BLaER1 treated with 17β-estradiol and CSF1 and Interleukin-3, amounts not matched to agents 10 nM and 100 nM (cell line): ENCODE data around the gene CHD5.
A peak's percentile ranks its signal among the peaks of the same experiment; 100 is the strongest.

Experiments
- H3K27ac ChIP-seq, 11 experiments: shearing (Covaris generic); formaldehyde crosslinking; 2 replicates each; pipeline ENCODE4 v1.8.1; 2022
- H3K27me3 ChIP-seq, 11 experiments: shearing (Covaris generic); formaldehyde crosslinking; 2 replicates each; pipeline ENCODE4 v1.8.1; 2022
- H3K36me3 ChIP-seq, 11 experiments: shearing (Covaris generic); formaldehyde crosslinking; 2 replicates each; pipeline ENCODE4 v1.8.1; 2022
- H3K4me1 ChIP-seq, 10 experiments: shearing (Covaris generic); formaldehyde crosslinking; 2 replicates each; pipeline ENCODE4 v1.8.1; 2022
- H3K4me2 ChIP-seq, 11 experiments: shearing (Covaris generic); formaldehyde crosslinking; 2 replicates each; pipeline ENCODE4 v1.8.1; 2022
- H3K4me3 ChIP-seq, 10 experiments: shearing (Covaris generic); formaldehyde crosslinking; 2 replicates each; pipeline ENCODE4 v1.8.1; 2022
- H3K9ac ChIP-seq, 11 experiments: shearing (Covaris generic); formaldehyde crosslinking; 2 replicates each; pipeline ENCODE4 v1.8.1; 2022
- H3K9me3 ChIP-seq, 11 experiments: shearing (Covaris generic); formaldehyde crosslinking; replicated peaks in 1 of 11; 2 replicates each; pipeline ENCODE4 v1.8.1; 2022
- H4K20me1 ChIP-seq, 11 experiments: shearing (Covaris generic); formaldehyde crosslinking; 2 replicates each; pipeline ENCODE4 v1.8.1; 2022
- Cebpa-rat ChIP-seq, 11 experiments: shearing (Covaris generic); IDR thresholded peaks; 2 replicates each; pipeline ENCODE4 v1.8.1; 2022

CHD5 gene

DNA sequence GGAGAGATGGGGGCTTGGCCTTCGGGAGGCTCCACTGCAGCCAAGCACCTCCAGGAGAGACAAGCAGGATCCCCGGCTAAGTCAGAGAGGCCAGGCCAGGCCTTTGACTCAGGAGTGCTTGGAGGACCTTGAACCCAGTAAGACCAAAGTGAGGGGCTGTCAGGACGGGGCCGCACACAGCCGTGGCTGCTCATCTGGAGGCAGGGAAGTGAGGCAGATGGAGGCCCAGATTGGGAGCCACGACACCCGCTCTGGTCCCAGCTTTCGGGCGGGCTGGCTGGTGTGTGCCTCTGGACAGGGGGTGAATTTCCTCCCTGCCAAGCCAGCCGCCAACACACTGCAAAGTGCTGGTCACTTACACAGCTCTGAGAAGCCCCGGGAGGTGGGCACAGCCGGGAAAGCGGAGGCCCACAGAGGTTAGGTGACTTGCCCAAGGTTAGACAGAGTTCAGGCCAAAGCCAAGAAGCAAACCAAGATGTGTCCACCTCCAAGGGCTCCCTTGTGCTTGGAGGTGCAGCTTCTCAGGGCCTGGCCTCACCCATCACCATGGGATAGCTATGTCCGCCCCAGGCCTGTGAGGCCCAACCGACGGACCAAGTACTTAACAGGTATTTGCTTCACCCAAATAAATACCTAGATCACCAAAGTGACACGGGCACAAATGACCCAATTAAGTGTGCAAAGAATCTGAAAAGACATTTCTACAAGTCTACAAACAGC, 58.3 kb downstream of the CHD5 start:
- no peak overlapping the region for H3K9ac ChIP-seq
- peak overlapping the region in 7 of 11 experiments; percentile 21 to 80 (median 77); a peak in 10 of 22 replicates for H3K4me2 ChIP-seq
- H3K4me1 ChIP-seq = peaks cover 27 to 62% (median 43%) of the 10 kb centered on the region in 10 experiments
- H3K36me3 ChIP-seq = no peaks in the 10 kb centered on the region
- no peaks in the 10 kb centered on the region for H4K20me1 ChIP-seq
- no peaks in the 10 kb centered on the region for H3K27me3 ChIP-seq
- 0 out of 22 replicates have a peak overlapping the region, but pooled peaks of 3 of the 11 experiments have one; percentile 15 to 26 (median 16) for H3K27ac ChIP-seq
- no peak for TF ChIP-seq Cebpa-rat (IDR thresholded peaks at IDR 0.05)
- H3K9me3 ChIP-seq = peaks cover 11 to 18% (median 14%) of the 10 kb centered on the region in 11 experiments; a peak in 20 of 22 replicates
- no peak overlapping the region for H3K4me3 ChIP-seq

DNA sequence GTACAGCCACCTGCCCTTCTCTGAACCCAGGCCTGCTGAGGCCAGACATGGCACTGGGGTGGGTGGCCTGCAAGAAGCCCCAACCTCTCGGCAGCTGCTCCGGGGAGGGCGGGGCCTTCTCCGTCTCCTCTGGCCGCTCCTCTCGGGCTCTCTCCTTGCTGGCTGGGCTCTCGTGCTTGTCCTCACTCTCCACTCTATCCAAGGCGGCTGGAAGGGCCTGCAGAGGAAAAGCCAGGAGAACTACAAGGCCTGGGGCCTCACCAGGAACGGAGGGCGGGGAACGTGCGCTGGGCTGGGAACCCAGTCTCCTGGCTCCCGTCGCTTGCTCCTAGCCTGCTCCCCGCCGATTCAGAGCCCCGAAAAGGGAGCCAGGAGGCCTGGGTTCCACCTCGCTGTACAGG, 59.1 kb downstream of the CHD5 start:
- Histone ChIP-seq H3K4me2 (no peak overlapping the region), H3K36me3 (no peaks in the 10 kb centered on the region), H3K9ac (no peak overlapping the region), H3K27ac (peak overlapping the region in 1 of 11 experiments; percentile 13; a peak in 1 of 22 replicates), H3K27me3 (no peaks in the 10 kb centered on the region), H3K4me3 (no peak overlapping the region), H4K20me1 (no peaks in the 10 kb centered on the region), H3K4me1 (peaks cover 19 to 55% (median 36%) of the 10 kb centered on the region in 10 experiments), H3K9me3 (peaks cover 11 to 19% (median 16%) of the 10 kb centered on the region in 11 experiments; a peak in 20 of 22 replicates)
- no peak for TF ChIP-seq Cebpa-rat (IDR thresholded peaks at IDR 0.05)

DNA sequence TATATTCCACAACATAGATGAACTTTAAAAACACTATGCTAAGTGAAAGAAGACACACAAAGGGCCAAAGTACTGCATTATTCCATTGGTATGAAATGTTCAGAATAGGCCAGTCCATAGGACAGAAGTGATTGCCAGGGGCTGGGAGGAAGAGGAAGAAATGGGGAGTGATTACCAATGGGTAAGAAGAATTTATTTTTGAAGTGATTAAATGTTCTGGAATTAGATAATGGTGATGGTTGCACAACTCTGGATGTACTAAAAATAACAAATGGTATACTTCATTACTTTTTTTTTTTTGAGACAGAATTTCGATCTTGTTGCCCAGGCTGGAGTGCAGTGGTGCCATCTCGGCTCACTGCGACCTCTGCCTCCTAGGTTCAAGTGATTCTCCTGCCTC, 61.7 kb downstream of the CHD5 start:
- Histone ChIP-seq H3K36me3 (no peaks in the 10 kb centered on the region), H3K27ac (no peak overlapping the region), H3K4me1 (peaks cover 8 to 29% (median 22%) of the 10 kb centered on the region in 10 experiments), H3K9ac (no peak overlapping the region), H3K4me3 (no peak overlapping the region), H3K4me2 (0 out of 22 replicates have a peak overlapping the region, but pooled peaks of 2 of the 11 experiments have one; percentile 23 to 31), H3K27me3 (no peaks in the 10 kb centered on the region), H3K9me3 (peaks cover 13 to 29% (median 21%) of the 10 kb centered on the region in 11 experiments; a peak in 21 of 22 replicates), H4K20me1 (no peaks in the 10 kb centered on the region)
- no peak for TF ChIP-seq Cebpa-rat (IDR thresholded peaks at IDR 0.05)

DNA sequence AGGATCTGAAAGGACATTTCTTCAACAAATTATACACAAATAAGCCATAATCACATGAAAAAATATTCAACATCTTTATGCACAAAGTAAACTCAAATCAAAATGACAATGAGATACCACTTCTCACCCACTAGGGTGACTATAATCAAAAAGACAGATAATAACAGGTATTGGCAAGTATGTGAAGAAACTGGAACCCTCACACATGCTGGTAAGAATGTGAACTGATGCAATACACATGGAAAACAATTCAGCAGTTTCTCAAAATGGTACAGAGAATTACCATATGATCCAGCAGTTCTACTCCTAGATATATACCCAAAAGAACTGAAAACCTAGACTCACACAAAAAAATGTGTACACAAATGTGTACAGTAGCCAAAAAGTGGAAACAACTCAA, 62.5 kb downstream of the CHD5 start:
- H3K4me1 ChIP-seq = peaks cover 10 to 28% (median 18%) of the 10 kb centered on the region in 10 experiments
- H3K9ac ChIP-seq = no peak overlapping the region
- H3K36me3 ChIP-seq = no peaks in the 10 kb centered on the region
- H4K20me1 ChIP-seq = no peaks in the 10 kb centered on the region
- H3K27ac ChIP-seq = no peak overlapping the region
- TF ChIP-seq Cebpa-rat (IDR thresholded peaks at IDR 0.05) = no peak
- H3K4me2 ChIP-seq = no peak overlapping the region
- no peak overlapping the region for H3K4me3 ChIP-seq
- no peaks in the 10 kb centered on the region for H3K27me3 ChIP-seq
- H3K9me3 ChIP-seq = peaks cover 13 to 29% (median 21%) of the 10 kb centered on the region in 11 experiments; a peak in 21 of 22 replicates

DNA sequence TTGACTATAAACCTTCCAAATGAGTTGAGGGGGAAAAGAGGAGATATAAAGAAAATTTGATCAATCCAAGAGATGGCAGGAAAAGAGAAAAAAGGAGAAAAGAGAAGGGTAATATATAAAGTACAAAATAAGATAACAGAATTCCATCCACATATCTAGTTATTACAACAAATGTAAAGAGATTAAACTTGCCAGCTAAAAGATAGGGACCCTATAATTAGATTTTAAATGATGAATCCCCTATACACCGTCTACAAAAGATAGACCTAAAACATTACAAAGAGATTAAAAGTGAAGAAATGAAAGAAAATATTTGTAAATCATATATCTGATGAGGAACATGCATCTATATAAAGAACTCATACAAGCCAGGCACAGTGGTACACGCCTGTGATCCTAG, 63.1 kb downstream of the CHD5 start:
- no peaks in the 10 kb centered on the region for H4K20me1 ChIP-seq
- H3K36me3 ChIP-seq = no peaks in the 10 kb centered on the region
- TF ChIP-seq Cebpa-rat (IDR thresholded peaks at IDR 0.05) = no peak
- H3K27me3 ChIP-seq = no peaks in the 10 kb centered on the region
- H3K4me2 ChIP-seq = peak overlapping the region in 2 of 11 experiments; percentile 33 to 37; a peak in 2 of 22 replicates
- H3K9me3 ChIP-seq = peaks cover 13 to 29% (median 21%) of the 10 kb centered on the region in 11 experiments; a peak in 21 of 22 replicates
- H3K4me1 ChIP-seq = peaks cover 7 to 27% (median 17%) of the 10 kb centered on the region in 10 experiments
- H3K27ac ChIP-seq = no peak overlapping the region
- no peak overlapping the region for H3K9ac ChIP-seq
- no peak overlapping the region for H3K4me3 ChIP-seq

DNA sequence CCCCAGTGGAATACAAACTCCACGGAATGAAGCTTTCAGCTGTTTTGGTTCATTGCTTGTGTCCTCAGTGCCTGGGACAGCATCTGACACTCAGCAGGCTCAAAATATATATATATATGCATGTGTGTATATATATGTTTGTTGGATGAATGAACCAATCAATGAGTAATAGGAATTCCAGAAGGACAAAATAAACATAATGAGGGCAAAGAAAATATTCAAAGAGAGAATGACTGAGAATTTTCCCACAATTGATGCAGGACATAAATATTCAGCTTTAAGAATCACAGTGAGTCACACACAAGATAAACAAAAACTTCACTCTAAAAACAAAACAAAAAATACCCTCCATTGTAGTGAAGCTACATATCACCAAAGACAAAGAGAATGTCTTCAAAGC, 64.0 kb downstream of the CHD5 start:
- Histone ChIP-seq H3K9me3 (peaks cover 13 to 29% (median 21%) of the 10 kb centered on the region in 11 experiments; a peak in 21 of 22 replicates), H3K9ac (no peak overlapping the region), H3K4me1 (peaks cover 0 to 28% (median 20%) of the 10 kb centered on the region in 10 experiments; a peak in 14 of 20 replicates), H3K4me3 (no peak overlapping the region), H3K4me2 (peak overlapping the region in 1 of 11 experiments; percentile 37; a peak in 1 of 22 replicates), H4K20me1 (no peaks in the 10 kb centered on the region), H3K27ac (no peak overlapping the region), H3K36me3 (no peaks in the 10 kb centered on the region), H3K27me3 (no peaks in the 10 kb centered on the region)
- TF ChIP-seq Cebpa-rat (IDR thresholded peaks at IDR 0.05) = no peak

DNA sequence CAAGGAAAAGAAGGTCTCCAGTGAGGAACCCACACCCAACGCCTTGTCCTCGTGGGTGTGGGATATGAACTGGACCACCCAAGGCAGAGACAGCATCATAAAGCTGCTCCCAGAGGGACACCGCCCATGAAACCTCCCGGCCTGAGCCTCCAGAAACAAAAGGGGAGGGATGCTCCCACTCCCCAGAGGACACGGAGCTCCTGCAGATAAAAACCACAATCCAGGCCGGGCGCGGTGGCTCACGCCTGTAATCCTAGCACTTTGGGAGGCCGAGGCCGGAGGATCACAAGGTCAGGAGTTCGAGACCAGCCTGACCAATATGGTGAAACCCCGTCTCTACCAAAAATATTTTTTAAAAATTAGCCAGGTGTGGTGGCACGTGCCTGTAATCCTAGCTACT, 66.4 kb downstream of the CHD5 start:
- no peaks in the 10 kb centered on the region for H3K27me3 ChIP-seq
- H3K36me3 ChIP-seq = no peaks in the 10 kb centered on the region

DNA sequence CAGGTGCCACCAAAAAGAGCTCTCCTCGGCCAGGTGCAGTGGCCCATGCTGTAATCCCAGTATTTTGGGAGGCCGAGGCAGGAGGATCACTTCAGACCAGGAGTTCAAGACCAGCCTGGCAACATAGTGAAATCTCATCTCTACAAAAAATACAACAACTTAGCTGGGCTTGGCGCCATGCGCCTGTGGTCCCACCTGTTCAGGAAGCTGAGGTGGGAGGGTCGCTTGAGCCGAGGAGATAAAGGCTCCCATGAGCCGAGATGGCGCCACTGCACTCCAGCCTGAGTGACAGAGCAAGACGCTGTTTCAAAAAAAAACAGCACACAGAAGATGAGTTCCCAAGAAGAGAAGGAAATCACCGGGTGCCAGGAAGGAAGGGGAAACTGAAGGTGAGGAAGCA, 67.0 kb downstream of the CHD5 start:
- H4K20me1 ChIP-seq = peaks cover 0 to 10% (median 0%) of the 10 kb centered on the region in 11 experiments; a peak in 1 of 22 replicates

More for the DNA sequence above, 66.4 kb downstream of the CHD5 start:
- Histone ChIP-seq H4K20me1 (peaks cover 0 to 10% (median 0%) of the 10 kb centered on the region in 11 experiments; a peak in 1 of 22 replicates), H3K4me1 (peaks cover 5 to 35% (median 28%) of the 10 kb centered on the region in 10 experiments; a peak in 18 of 20 replicates), H3K27ac (no peak overlapping the region), H3K9me3 (peaks cover 13 to 29% (median 21%) of the 10 kb centered on the region in 11 experiments; a peak in 21 of 22 replicates), H3K9ac (no peak overlapping the region), H3K4me3 (no peak overlapping the region), H3K4me2 (peak overlapping the region in 6 of 11 experiments; percentile 33 to 68 (median 55); a peak in 7 of 22 replicates)
- TF ChIP-seq Cebpa-rat (IDR thresholded peaks at IDR 0.05) = no peak

DNA sequence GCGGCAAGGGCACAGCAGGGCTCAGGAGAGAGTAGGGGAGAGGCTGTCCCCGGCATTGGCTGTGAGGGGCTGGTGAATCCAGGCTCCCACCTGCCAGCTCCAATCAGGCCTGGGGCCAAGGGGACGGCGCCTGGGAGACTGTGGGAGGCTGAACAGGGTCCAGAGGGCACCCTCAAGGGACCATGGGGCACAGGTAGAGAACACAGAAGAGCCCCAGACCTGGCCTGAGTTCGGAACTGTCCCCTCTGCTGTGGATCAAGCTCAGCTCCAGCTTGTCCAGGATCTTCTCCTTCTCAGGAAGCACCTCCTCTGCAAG, 67.5 kb downstream of the CHD5 start:
- Histone ChIP-seq H3K4me3 (no peak overlapping the region), H3K4me1 (peaks cover 5 to 35% (median 26%) of the 10 kb centered on the region in 10 experiments; a peak in 18 of 20 replicates), H3K36me3 (no peaks in the 10 kb centered on the region), H4K20me1 (peaks cover 0 to 10% (median 0%) of the 10 kb centered on the region in 11 experiments; a peak in 1 of 22 replicates), H3K9ac (no peak overlapping the region), H3K9me3 (peaks cover 8 to 22% (median 15%) of the 10 kb centered on the region in 11 experiments; a peak in 21 of 22 replicates), H3K27ac (no peak overlapping the region), H3K27me3 (no peaks in the 10 kb centered on the region), H3K4me2 (peak overlapping the region in 8 of 11 experiments; percentile 31 to 68 (median 44); a peak in 14 of 22 replicates)
- TF ChIP-seq Cebpa-rat (IDR thresholded peaks at IDR 0.05) = no peak

More for the DNA sequence above, 67.0 kb downstream of the CHD5 start:
- Histone ChIP-seq H3K9ac (no peak overlapping the region), H3K4me3 (no peak overlapping the region), H3K9me3 (peaks cover 13 to 26% (median 20%) of the 10 kb centered on the region in 11 experiments; a peak in 21 of 22 replicates), H3K27ac (no peak overlapping the region), H3K4me2 (peak overlapping the region in 8 of 11 experiments; percentile 31 to 68 (median 44); a peak in 15 of 22 replicates), H3K4me1 (peaks cover 5 to 35% (median 26%) of the 10 kb centered on the region in 10 experiments; a peak in 18 of 20 replicates), H3K36me3 (no peaks in the 10 kb centered on the region), H3K27me3 (no peaks in the 10 kb centered on the region)
- no peak for TF ChIP-seq Cebpa-rat (IDR thresholded peaks at IDR 0.05)
